ENCODE measurements around the gene RSL1D1.
"Not testable (repeated sequence)": the region's sequence is repeated elsewhere in the genome, so short reads cannot be mapped to it uniquely, and the experiment has no call there.

RSL1D1 gene

GRCh38 chr16:11843206-11843605 lies 8.1 kb downstream of the RSL1D1 start:
- DNase-seq = no peak

- no peak for DNase-seq
Observed at GRCh38 chr16:11841026-11841425, 10.3 kb downstream of the RSL1D1 start.

- no peak for DNase-seq
Observed at GRCh38 chr16:11836650-11837244, 14.6 kb downstream of the RSL1D1 start.

- DNase-seq = no peak
Observed at GRCh38 chr16:11835891-11836649, 15.3 kb downstream of the RSL1D1 start.

GRCh38 chr16:11835309-11835708 lies 16.0 kb downstream of the RSL1D1 start:
- no peak for DNase-seq

- DNase-seq = no peak
Observed at GRCh38 chr16:11833951-11834695, 17.2 kb downstream of the RSL1D1 start.

- DNase-seq = no peak
Observed at GRCh38 chr16:11828696-11829095, 22.6 kb downstream of the RSL1D1 start.

GRCh38 chr16:11825520-11826165 lies 25.7 kb downstream of the RSL1D1 start:
- not testable (repeated sequence) for DNase-seq

GRCh38 chr16:11824362-11824761 lies 27.0 kb downstream of the RSL1D1 start:
- no peak for DNase-seq

- DNase-seq = not testable (repeated sequence)
Observed at GRCh38 chr16:11823645-11824044, 27.7 kb downstream of the RSL1D1 start.

GRCh38 chr16:11819798-11820197 lies 31.5 kb downstream of the RSL1D1 start:
- DNase-seq = no peak

GRCh38 chr16:11818970-11819369 lies 32.4 kb downstream of the RSL1D1 start:
- DNase-seq = not testable (repeated sequence)

GRCh38 chr16:11816123-11816522 lies 35.2 kb downstream of the RSL1D1 start:
- no peak for DNase-seq

- DNase-seq = not testable (repeated sequence)
Observed at GRCh38 chr16:11814800-11815199, 36.5 kb downstream of the RSL1D1 start.

GRCh38 chr16:11806721-11807120 lies 44.6 kb downstream of the RSL1D1 start:
- DNase-seq = no peak

GRCh38 chr16:11805556-11805955 lies 45.8 kb downstream of the RSL1D1 start:
- no peak for DNase-seq

GRCh38 chr16:11801481-11802021 lies 49.8 kb downstream of the RSL1D1 start:
- no peak for DNase-seq

GRCh38 chr16:11800382-11800718 lies 51.0 kb downstream of the RSL1D1 start:
- no peak for DNase-seq

GRCh38 chr16:11799509-11800381 lies 51.6 kb downstream of the RSL1D1 start:
- no peak for DNase-seq

- DNase-seq = no peak
Observed at GRCh38 chr16:11799017-11799381, 52.3 kb downstream of the RSL1D1 start.

- DNase-seq = peak in 1 of 2 experiments; percentile 30
Observed at GRCh38 chr16:11797957-11798299, 53.4 kb downstream of the RSL1D1 start.
